H1 (cell line): ENCODE data around the gene GXYLT1. TPM values are rescaled to one million over a fixed set of nuclear protein-coding genes. Genes with fewer than 3 reads are reported as not detected.

Experiments
- CTCF ChIA-PET: fragments of 300-600 bp; sonication (Branson Sonifier 250); formaldehyde crosslinking; loops from one replicate; lab custom pipeline; 2021; ENCODE audit not compliant: partially characterized antibody; lab: Charles Lee
- POLR2A ChIA-PET: fragments of 300-600 bp; sonication (Branson Sonifier 250); formaldehyde crosslinking; loops from one replicate; lab custom pipeline; 2021; ENCODE audit warnings: inconsistent platforms; ENCODE audit not compliant: partially characterized antibody; lab: Charles Lee
- DNase-seq, 2 experiments: peaks; one replicate each; pipeline versions ENCODE4 v3.0.0 to v3.0.0-alpha.2; 2010 to 2022; ENCODE audit warnings: low spot score in 2 of 2, low read depth in 1 of 2, mixed read lengths in 1 of 2
- FAIRE-seq: peaks from 2 replicates; lab custom pipeline; 2011; peaks lifted over from hg19 to GRCh38; lab: Jason Lieb, UNC
- H2AFZ ChIP-seq: 2 replicates; pipeline ENCODE4 v1.8.1; 2012; ENCODE audit warnings: low read length, inconsistent platforms
- H2AK5ac ChIP-seq: 2 replicates; pipeline ENCODE4 v1.6.1; 2013; ENCODE audit warnings: low read depth, low read length
- H2BK120ac ChIP-seq: replicated peaks from 2 replicates; pipeline ENCODE3; 2013; ENCODE audit warnings: low read depth, low read length, inconsistent platforms
- H2BK12ac ChIP-seq: 2 replicates; pipeline ENCODE4 v1.6.1; 2013; ENCODE audit warnings: low read depth, low read length
- H2BK15ac ChIP-seq: 2 replicates; pipeline ENCODE4 v1.6.1; 2013; ENCODE audit warnings: low read length
- H2BK20ac ChIP-seq: 2 replicates; pipeline ENCODE4 v1.6.1; 2013; ENCODE audit warnings: low read length
- H2BK5ac ChIP-seq: 2 replicates; pipeline ENCODE4 v1.6.1; 2013; ENCODE audit warnings: low read depth, low read length
- H3K14ac ChIP-seq: 2 replicates; pipeline ENCODE4 v1.6.1; 2013; ENCODE audit warnings: inconsistent platforms; ENCODE audit not compliant: insufficient read length
- H3K18ac ChIP-seq: 2 replicates; pipeline ENCODE4 v1.6.1; 2013; ENCODE audit warnings: low read length; ENCODE audit errors: extremely low read depth
- H3K23ac ChIP-seq: 2 replicates; pipeline ENCODE4 v1.6.1; 2013; ENCODE audit warnings: inconsistent platforms; ENCODE audit not compliant: insufficient read length
- H3K23me2 ChIP-seq: 2 replicates; pipeline ENCODE4 v1.6.1; 2013; ENCODE audit warnings: low read depth, low read length
- H3K27ac ChIP-seq: 2 replicates; pipeline ENCODE4 v1.6.1; 2011; ENCODE audit warnings: low read depth, low read length, inconsistent platforms
- H3K27me3 ChIP-seq, 4 experiments: replicated peaks in 1 of 4; 1 replicate in 1 of 4; 2 replicates in 3 of 4; pipeline versions ENCODE4 v1.6.1 to v1.8.1; 2011 to 2013; ENCODE audit warnings: low read length in 3 of 4, mild to moderate bottlenecking in 3 of 4, inconsistent platforms in 2 of 4, mixed read lengths in 2 of 4, moderate library complexity in 1 of 4; ENCODE audit not compliant: control insufficient read depth in 3 of 4, insufficient read depth in 3 of 4; ENCODE audit errors: extremely low read depth in 1 of 4
- H3K36me3 ChIP-seq, 4 experiments: 2 replicates each; pipeline versions ENCODE4 v1.6.1 to v1.8.1; 2011 to 2013; ENCODE audit warnings: mild to moderate bottlenecking in 4 of 4, low read length in 3 of 4, moderate library complexity in 2 of 4, control low read depth in 1 of 4, inconsistent platforms in 1 of 4; ENCODE audit not compliant: insufficient read depth in 4 of 4, control insufficient read depth in 2 of 4
- H3K4ac ChIP-seq: replicated peaks from 2 replicates; pipeline ENCODE3; 2013; ENCODE audit warnings: low read length, low read depth, mixed read lengths, inconsistent platforms; ENCODE audit not compliant: insufficient read length
- H3K4me1 ChIP-seq, 4 experiments: replicated peaks in 1 of 4; 1 replicate in 1 of 4; 2 replicates in 3 of 4; pipeline versions ENCODE4 v1.6.1 to v1.8.1; 2011 to 2013; ENCODE audit warnings: low read length in 3 of 4, inconsistent platforms in 2 of 4, mixed read lengths in 1 of 4; ENCODE audit not compliant: insufficient read depth in 4 of 4, control insufficient read depth in 3 of 4
- H3K4me2 ChIP-seq, 2 experiments: 2 replicates each; pipeline versions ENCODE4 v1.6.1 to v1.8.1; 2011 to 2013; ENCODE audit warnings: low read depth in 2 of 2, low read length in 2 of 2, control low read depth in 1 of 2, inconsistent platforms in 1 of 2, mild to moderate bottlenecking in 1 of 2; ENCODE audit not compliant: insufficient read depth in 1 of 2
- H3K4me3 ChIP-seq, 4 experiments: fragments of 200-600, 300-600 bp in 1 of 4; sonication (generic), shearing (Covaris generic), sonication (Bioruptor Twin) in 1 of 4; 2 replicates each; pipeline versions ENCODE4 v1.5.1 to v1.8.1; 2011 to 2016; ENCODE audit warnings: low read length in 4 of 4, low read depth in 3 of 4, control low read depth in 2 of 4, inconsistent platforms in 2 of 4, mild to moderate bottlenecking in 2 of 4, mixed read lengths in 1 of 4, moderate library complexity in 1 of 4; ENCODE audit not compliant: insufficient read depth in 2 of 4; ENCODE audit errors: extremely low read depth in 1 of 4
- H3K56ac ChIP-seq: replicated peaks from 2 replicates; pipeline ENCODE3; 2013; ENCODE audit warnings: low read depth, mild to moderate bottlenecking, mixed read lengths, low read length, inconsistent platforms; ENCODE audit not compliant: insufficient read length
- H3K79me1 ChIP-seq: 2 replicates; pipeline ENCODE4 v1.6.1; 2013; ENCODE audit warnings: low read depth, low read length, control low read depth
- H3K79me2 ChIP-seq, 2 experiments: 2 replicates each; pipeline versions ENCODE4 v1.6.1 to v1.8.1; 2012 to 2013; ENCODE audit warnings: low read length in 2 of 2, mild to moderate bottlenecking in 2 of 2, inconsistent platforms in 1 of 2; ENCODE audit not compliant: insufficient read depth in 2 of 2, control insufficient read depth in 1 of 2
- H3K9ac ChIP-seq, 4 experiments: replicated peaks in 1 of 4; 1 replicate in 1 of 4; 2 replicates in 3 of 4; pipeline versions ENCODE4 v1.6.1 to v1.8.1; 2011 to 2013; ENCODE audit warnings: low read depth in 3 of 4, low read length in 3 of 4, control low read depth in 2 of 4, mild to moderate bottlenecking in 2 of 4, moderate library complexity in 2 of 4, inconsistent platforms in 1 of 4; ENCODE audit errors: extremely low read depth in 1 of 4
- H3K9me3 ChIP-seq, 2 experiments: 2 replicates each; pipeline versions ENCODE4 v1.6.1 to v1.8.1; 2012 to 2013; ENCODE audit warnings: mild to moderate bottlenecking in 2 of 2, moderate library complexity in 2 of 2, control low read depth in 1 of 2, inconsistent platforms in 1 of 2, low read depth in 1 of 2, low read length in 1 of 2, mixed read lengths in 1 of 2; ENCODE audit not compliant: insufficient read depth in 2 of 2
- H4K20me1 ChIP-seq, 2 experiments: replicated peaks in 1 of 2; 2 replicates each; pipeline versions ENCODE3 to v1.8.1; 2011 to 2013; ENCODE audit warnings: inconsistent platforms in 2 of 2, low read length in 2 of 2, mild to moderate bottlenecking in 1 of 2; ENCODE audit not compliant: insufficient read depth in 2 of 2, control insufficient read depth in 1 of 2
- H4K5ac ChIP-seq: 2 replicates; pipeline ENCODE4 v1.6.1; 2013; ENCODE audit warnings: low read length, low read depth, mixed read lengths, inconsistent platforms; ENCODE audit not compliant: insufficient read length
- H4K8ac ChIP-seq: 2 replicates; pipeline ENCODE4 v1.8.0; 2013; ENCODE audit warnings: mild to moderate bottlenecking, moderate library complexity, low read length, inconsistent platforms; ENCODE audit not compliant: insufficient read depth; ENCODE audit errors: extremely low read depth
- H4K91ac ChIP-seq: replicated peaks from 2 replicates; pipeline ENCODE3; 2013; ENCODE audit warnings: low read length, mixed read lengths, inconsistent platforms; ENCODE audit not compliant: insufficient read length
- CREB1 ChIP-seq: IDR thresholded peaks from 2 replicates; pipeline ENCODE4 v1.6.1; 2012; ENCODE audit warnings: inconsistent platforms
- CTBP2 ChIP-seq: IDR thresholded peaks from 2 replicates; pipeline ENCODE4 v1.7.0; 2011; ENCODE audit warnings: borderline replicate concordance, mild to moderate bottlenecking, moderate library complexity, mixed read lengths, low read length; ENCODE audit not compliant: insufficient read depth, insufficient read length
- KDM1A ChIP-seq: fragments of 200-600, 300-600 bp; sonication (generic); IDR thresholded peaks from 2 replicates; pipeline ENCODE4 v1.7.1; 2016; ENCODE audit warnings: mild to moderate bottlenecking, low read length, borderline replicate concordance
- WGBS, 2 experiments: shearing (Covaris generic) in 1 of 2; methylation state at CpG; one replicate each; pipeline versions ENCODE4 v1.1.6 to v1.1.7; 2013 to 2015; ENCODE audit warnings: low lambda C conversion rate in 2 of 2, mixed read lengths in 2 of 2, inconsistent platforms in 1 of 2, low coverage in 1 of 2, missing lambda C conversion rate in 1 of 2; ENCODE audit not compliant: insufficient replicate concordance in 2 of 2, insufficient coverage in 1 of 2, insufficient read length in 1 of 2; ENCODE audit errors: extremely low coverage in 1 of 2, missing lambda C conversion rate in 1 of 2; 5-methylcytosine and 5-hydroxymethylcytosine counted together
- polyA plus RNA-seq, 7 experiments: library from polyadenylated mRNA; depleted of rRNA in 3 of 7; stranded (reverse) in 5 of 7; unstranded in 2 of 7; fragments of >200 nt in 5 of 7; fragments of 200-250 nt in 2 of 7; gene quantifications; 1 replicate in 5 of 7; 2 replicates in 1 of 7; 4 replicates in 1 of 7; pipeline versions ENCODE4 v1.2.1 to v1.2.3, GENCODE V29; 2011 to 2013; ENCODE audit warnings: missing spikeins in 2 of 7, mixed read lengths in 2 of 7
- total RNA-seq: library from RNA; stranded (reverse); fragmentation: NEBNext Ultra II Directional; extraction: Animal tissue kit (Norgen Biotek cat#: 25700); gene quantifications from 2 replicates; pipeline ENCODE4 v1.2.1, GENCODE V29; 2021

Gene GXYLT1
- total and polyA plus RNA-seq, 2 of the 8 experiments (the other 6 are each of a cell fraction or from before 2014, with no cell fraction given) = 3.1 to 10.7 TPM

GRCh38 chr12:42174978-42175377 is 30.3 kb upstream of the GXYLT1 start:
- FAIRE-seq = no peak
- no peak overlapping the region for H4K8ac ChIP-seq
- no peak overlapping the region for H3K23ac ChIP-seq
- H3K27me3 ChIP-seq = no peaks in the 10 kb centered on the region
- H2AK5ac ChIP-seq = no peak overlapping the region
- DNase-seq = no peak
- no peak overlapping the region for H3K9ac ChIP-seq
- CTCF ChIA-PET = no interaction called here
- POLR2A ChIA-PET = no interaction called here
- H3K27ac ChIP-seq = no peak overlapping the region
- WGBS, 2 experiments = 88% methylated on average over 1 of the region's 1 CpG; no CpG with 5 or more reads in 1 of the 2 experiments
- no peaks in the 10 kb centered on the region for H3K79me2 ChIP-seq
- H3K4me2 ChIP-seq = no peak overlapping the region
- H4K5ac ChIP-seq = no peak overlapping the region
- peaks cover 2% of the 10 kb centered on the region; the same call in 1 of the 2 replicates for H3K23me2 ChIP-seq
- H2BK20ac ChIP-seq = no peak overlapping the region
- no peak overlapping the region for H3K14ac ChIP-seq
- no peak overlapping the region for H3K56ac ChIP-seq
- H2BK12ac ChIP-seq = no peak overlapping the region
- no peaks in the 10 kb centered on the region for H3K4me1 ChIP-seq
- H2BK15ac ChIP-seq = no peak overlapping the region
- H3K4me3 ChIP-seq = no peak overlapping the region
- TF ChIP-seq CREB1 (no peak), KDM1A (no peak), CTBP2 (no peak)
- H2AFZ ChIP-seq = no peak overlapping the region
- no peak overlapping the region for H2BK120ac ChIP-seq
- no peak overlapping the region for H2BK5ac ChIP-seq
- H3K9me3 ChIP-seq = no peaks in the 10 kb centered on the region
- no peaks in the 10 kb centered on the region for H3K36me3 ChIP-seq
- no peak overlapping the region for H4K91ac ChIP-seq
- H3K4ac ChIP-seq = no peak overlapping the region
- H4K20me1 ChIP-seq = no peaks in the 10 kb centered on the region
- H3K79me1 ChIP-seq = no peaks in the 10 kb centered on the region
- H3K18ac ChIP-seq = no peak overlapping the region
